Adrenal gland (tissue), 12 donors: ENCODE data around the gene SIX5. TPM values are rescaled to one million over a fixed set of nuclear protein-coding genes. Genes with fewer than 3 reads are reported as not detected.

Source experiments
- DNase-seq, 7 donors: peaks; one replicate each; pipeline ENCODE4 v3.0.0-alpha.2; 2019 to 2020
- H3K27ac ChIP-seq, 5 donors: fragments of 200-600 bp; sonication (generic) in 4 of 5; 1 replicate in 3 of 5; 2 replicates in 2 of 5; pipeline versions ENCODE4 v1.5.1 to v1.8.0; 2016 to 2020; ENCODE audit warnings: mild to moderate bottlenecking in 1 of 5
- H3K27me3 ChIP-seq: fragments of 200-600 bp; 2 replicates; pipeline ENCODE4 v1.8.0; 2021
- H3K36me3 ChIP-seq, 2 donors: fragments of 200-600 bp; replicated peaks in 1 of 2; 1 replicate in 1 of 2; 2 replicates in 1 of 2; pipeline versions ENCODE4 v1.5.1 to v1.8.0; 2018 to 2022
- H3K4me1 ChIP-seq, 2 donors: fragments of 200-600 bp; replicated peaks in 1 of 2; 1 replicate in 1 of 2; 2 replicates in 1 of 2; pipeline versions ENCODE4 v1.5.1 to v1.8.0; 2018 to 2021
- H3K4me3 ChIP-seq, 4 donors: fragments of 200-600 bp; sonication (generic) in 3 of 4; one replicate each; pipeline ENCODE4 v1.5.1; 2016 to 2018
- H3K9me3 ChIP-seq, 3 donors: fragments of 200-600 bp; sonication (generic) in 1 of 3; replicated peaks in 1 of 3; 1 replicate in 2 of 3; 2 replicates in 1 of 3; pipeline versions ENCODE4 v1.5.1 to v1.8.0; 2016 to 2021
- CTCF ChIP-seq, 6 experiments: fragments of 450-650 bp in 4 of 6; fragments of 200-600 bp in 2 of 6; sonication (generic) in 1 of 6; IDR thresholded peaks; 1 replicate in 5 of 6; 2 replicates in 1 of 6; pipeline versions ENCODE4 v1.5.1 to v1.8.0; 2016 to 2021; ENCODE audit warnings: antibody characterized with exemption in 6 of 6, mild to moderate bottlenecking in 2 of 6, moderate library complexity in 1 of 6
- POLR2A ChIP-seq, 2 donors: fragments of 450-650 bp; IDR thresholded peaks; one replicate each; pipeline ENCODE4 v1.6.1; 2017; ENCODE audit warnings: antibody characterized with exemption in 2 of 2, mild to moderate bottlenecking in 2 of 2, moderate library complexity in 1 of 2
- WGBS, 4 donors: extraction: QIAGEN DNeasy Blood & Tissue Kit in 2 of 4; methylation state at CpG; one replicate each; pipeline versions ENCODE4 v1.1.5 to v1.1.7; 2013 to 2017; 5-methylcytosine and 5-hydroxymethylcytosine counted together
- intact Hi-C, 2 donors: fragments of 100-400 bp; cut with DNase I; formaldehyde crosslinking; loops; one replicate each; pipeline versions ENCODE4 v1.14.1 to v1.15.0; 2022 to 2023
- polyA plus RNA-seq, 3 donors: library from polyadenylated mRNA; stranded (reverse); fragments of 200-250 nt in 2 of 3; fragments of 350-450 nt in 1 of 3; fragmentation: Illumina TruSeq in 1 of 3; extraction: RNeasy Lipid Tissue Mini Kit (QIAGEN cat#74804) in 1 of 3; gene quantifications; one replicate each; pipeline ENCODE4 v1.2.3, GENCODE V29; 2013 to 2014
- total RNA-seq, 9 donors: library from RNA; depleted of rRNA in 4 of 9; stranded (reverse); fragments of >200 nt in 4 of 9; fragments of 120-200 nt in 1 of 9; fragmentation: NEBNext Ultra II Directional in 1 of 9; extraction: Animal tissue kit (Norgen Biotek cat#: 25700) in 1 of 9; gene quantifications; one replicate each; pipeline versions ENCODE4 v1.1.0 to v1.2.4, GENCODE V29; 2013 to 2023
- donor health status: healthy with polysubstance abuse.
- donor health status: Bipolar disorder and iron deficiency.
- donor health status: DM: yes; HTN: yes; CAD: no.
- donor health status: DM: no; HTN: no; CAD: no.
- donor health status: DM: no; HTN: no; CAD: no.
- donor health status: DM: yes; HTN: yes; CAD: no.

SIX5 gene
- total and polyA plus RNA-seq, 12 donors = 6.2 to 69.1 (median 27.1) TPM

GRCh38 chr19:45792470-45793177, 23.6 kb upstream of the SIX5 start, which contains the start of gene DMWD:
TSS of gene DMWD (minus strand) at chr19:45792845. CDS start at chr19:45792756, 89 bp downstream.
- no peaks in the 10 kb centered on the region for H3K9me3 ChIP-seq
- peaks cover 8 to 19% of the 10 kb centered on the region in 2 donors for H3K4me1 ChIP-seq
- H3K27me3 ChIP-seq = no peaks in the 10 kb centered on the region
- DNase-seq = peak; percentile 99 to 100 (median 100)
- TF ChIP-seq CTCF (IDR thresholded peaks at IDR 0.05) = no peak
- peak in 1 of 2 donors; percentile 54 for TF ChIP-seq POLR2A (IDR thresholded peaks at IDR 0.05)
- 0 to 1% (median 0%) methylated on average over 7 to 86 of the region's 86 CpGs for WGBS, 4 donors
- peak within 1 kb of the TSS in 3 of 5 donors; percentile 14 to 93 (median 38) for H3K27ac ChIP-seq
- H3K4me3 ChIP-seq = peak within 1 kb of the TSS in 3 of 4 donors; percentile 28 to 95 (median 40)
- intact Hi-C loops = no loop called here
- H3K36me3 ChIP-seq = peaks cover 0 to 31% of the 10 kb centered on the region in 2 donors

DNA sequence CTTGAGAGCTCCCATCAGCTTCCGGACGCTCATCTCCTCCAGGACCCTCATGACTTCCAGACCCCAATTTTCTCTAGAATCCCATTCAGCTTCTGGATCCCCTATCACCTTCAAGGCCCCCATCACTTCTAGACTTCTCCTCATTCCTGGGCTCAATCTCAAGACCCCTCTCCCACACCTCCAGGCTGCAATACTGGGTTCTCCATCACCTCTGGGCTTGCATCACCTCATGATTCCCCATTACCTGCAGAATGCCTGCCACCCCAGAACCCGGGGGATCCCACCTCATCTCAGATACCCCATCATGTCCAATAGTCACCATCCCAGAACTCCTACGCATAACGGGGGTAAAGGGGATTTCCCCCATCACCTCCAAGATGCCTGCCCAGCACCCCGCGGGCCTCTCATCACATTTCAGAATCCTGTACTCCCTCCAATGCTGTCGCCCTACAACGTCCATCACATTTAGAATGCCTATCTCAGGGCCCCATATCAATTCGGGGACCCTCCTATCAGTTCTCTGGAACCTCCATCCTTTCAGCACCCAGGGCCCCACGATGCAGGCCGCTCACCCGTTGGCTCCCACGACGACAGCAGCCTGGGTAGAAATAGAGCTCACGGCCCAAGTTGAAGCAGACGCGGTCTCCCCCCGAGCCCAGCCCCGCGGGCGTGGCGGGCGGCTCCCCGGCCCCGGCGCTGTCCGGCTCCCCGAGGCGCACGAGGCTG, 22.9 kb upstream of the SIX5 start:
- H3K27ac ChIP-seq = peak overlapping the region in 3 of 5 donors; percentile 14 to 93 (median 38)
- peak overlapping the region in 3 of 4 donors; percentile 28 to 95 (median 40) for H3K4me3 ChIP-seq
- peaks cover 8 to 19% of the 10 kb centered on the region in 2 donors for H3K4me1 ChIP-seq
- no peaks in the 10 kb centered on the region for H3K9me3 ChIP-seq
- DNase-seq = peak in 1 of 7 donors; percentile 28
- WGBS, 4 donors = 6 to 24% (median 10%) methylated on average over 10 to 31 of the region's 31 CpGs
- H3K27me3 ChIP-seq = no peaks in the 10 kb centered on the region
- H3K36me3 ChIP-seq = peaks cover 0 to 38% of the 10 kb centered on the region in 2 donors
- TF ChIP-seq CTCF (IDR thresholded peaks at IDR 0.05) (no peak), POLR2A (IDR thresholded peaks at IDR 0.05) (no peak)
- intact Hi-C loops = no loop called here

DNA sequence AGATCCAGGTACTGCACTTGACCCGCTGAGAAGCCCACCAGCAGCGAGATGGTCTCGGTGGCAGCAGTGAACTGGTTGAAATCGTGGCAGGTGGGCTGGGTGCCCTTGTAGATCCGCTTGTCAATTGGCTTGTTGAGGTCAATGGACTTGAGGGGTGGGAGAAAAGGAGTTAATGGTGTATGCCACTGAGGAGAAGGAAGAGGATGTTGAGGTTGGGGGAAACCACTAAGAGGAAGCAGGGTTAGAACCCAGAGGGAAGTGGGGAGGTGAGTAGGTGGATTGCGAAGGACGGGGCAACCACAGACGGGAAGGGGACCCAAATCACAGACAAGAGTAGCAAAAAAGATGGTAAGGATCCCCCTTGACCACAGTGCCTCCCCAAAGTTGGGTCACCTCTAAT, 21.9 kb upstream of the SIX5 start:
- intact Hi-C loops = no loop called here
- no peaks in the 10 kb centered on the region for H3K27me3 ChIP-seq
- DNase-seq = no peak
- no peaks in the 10 kb centered on the region for H3K9me3 ChIP-seq
- H3K36me3 ChIP-seq = peaks cover 0 to 48% of the 10 kb centered on the region in 2 donors
- WGBS, 4 donors = 61 to 91% (median 74%) methylated on average over 8 of the region's 8 CpGs
- peaks cover 8 to 19% of the 10 kb centered on the region in 2 donors for H3K4me1 ChIP-seq
- H3K27ac ChIP-seq = no peak overlapping the region
- TF ChIP-seq POLR2A (IDR thresholded peaks at IDR 0.05) (no peak), CTCF (IDR thresholded peaks at IDR 0.05) (no peak)
- H3K4me3 ChIP-seq = no peak overlapping the region

- 89 to 94% (median 92%) methylated on average over 15 of the region's 15 CpGs for WGBS, 4 donors
- Histone ChIP-seq H3K4me3 (no peak overlapping the region), H3K27me3 (no peaks in the 10 kb centered on the region), H3K9me3 (no peaks in the 10 kb centered on the region), H3K36me3 (peaks cover 0 to 55% of the 10 kb centered on the region in 2 donors), H3K4me1 (peaks cover 8 to 19% of the 10 kb centered on the region in 2 donors), H3K27ac (no peak overlapping the region)
- TF ChIP-seq POLR2A (IDR thresholded peaks at IDR 0.05) = no peak
- no peak for TF ChIP-seq CTCF (IDR thresholded peaks at IDR 0.05)
- intact Hi-C loops = no loop called here
- DNase-seq = no peak
Observed at GRCh38 chr19:45789035-45789786, 20.2 kb upstream of the SIX5 start.
